ENCODE data around the gene UBASH3B.
"Not testable (repeated sequence)": the region's sequence is repeated elsewhere in the genome, so short reads cannot be mapped to it uniquely, and the experiment has no call there.

The UBASH3B gene

DNA sequence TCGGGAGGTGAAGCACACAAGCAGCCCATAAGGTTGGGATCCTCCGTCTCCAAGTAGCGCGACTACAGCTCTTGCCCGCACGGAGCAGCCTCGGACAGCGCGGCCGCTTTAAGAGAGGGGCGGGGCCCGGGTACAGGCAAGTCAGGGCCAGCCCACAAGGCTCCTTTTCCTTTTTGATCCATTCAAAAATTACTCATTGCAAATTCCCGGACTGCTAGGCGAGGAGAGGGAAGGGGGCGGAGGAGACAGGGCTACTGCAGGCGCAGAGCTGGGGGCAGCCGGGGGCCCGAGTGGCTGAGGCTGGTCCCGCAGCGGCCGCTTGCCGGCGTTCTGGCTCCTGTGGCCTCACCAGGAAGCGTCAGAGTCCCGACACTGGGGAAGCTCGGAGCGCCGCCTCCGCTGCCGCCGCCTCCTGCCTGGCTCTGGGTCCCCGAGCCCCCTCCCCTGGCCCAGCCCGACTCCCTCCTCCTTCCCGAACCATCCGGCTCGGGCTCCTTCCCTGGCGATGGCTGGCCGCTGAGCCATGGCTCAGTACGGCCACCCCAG is at the start of gene UBASH3B:
UBASH3B (plus strand) TSS at position 196 of the 546 bp plus-strand sequence; CDS start at position 524, 328 bp downstream.
- DNase-seq, result no peak

DNA sequence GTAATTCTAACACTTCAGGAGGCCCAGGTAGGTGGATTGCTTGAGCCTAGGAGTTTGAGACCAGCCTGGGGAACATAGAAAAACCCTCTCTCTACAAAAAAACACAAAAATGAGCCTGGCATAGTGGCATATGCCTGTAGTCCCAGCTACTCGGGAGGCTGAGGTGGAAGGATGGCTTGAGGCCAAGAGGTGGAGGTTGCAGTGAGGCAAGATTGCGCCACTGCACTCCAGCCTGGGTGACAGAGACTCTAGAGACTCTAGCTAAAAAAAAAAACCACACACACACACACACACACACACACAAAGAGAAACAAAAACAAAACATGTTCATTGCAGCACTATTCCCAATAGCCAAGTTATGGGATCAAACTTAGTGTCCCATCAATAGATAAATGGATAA is 48.4 kb upstream of the UBASH3B start:
- not testable (repeated sequence) for DNase-seq

DNA sequence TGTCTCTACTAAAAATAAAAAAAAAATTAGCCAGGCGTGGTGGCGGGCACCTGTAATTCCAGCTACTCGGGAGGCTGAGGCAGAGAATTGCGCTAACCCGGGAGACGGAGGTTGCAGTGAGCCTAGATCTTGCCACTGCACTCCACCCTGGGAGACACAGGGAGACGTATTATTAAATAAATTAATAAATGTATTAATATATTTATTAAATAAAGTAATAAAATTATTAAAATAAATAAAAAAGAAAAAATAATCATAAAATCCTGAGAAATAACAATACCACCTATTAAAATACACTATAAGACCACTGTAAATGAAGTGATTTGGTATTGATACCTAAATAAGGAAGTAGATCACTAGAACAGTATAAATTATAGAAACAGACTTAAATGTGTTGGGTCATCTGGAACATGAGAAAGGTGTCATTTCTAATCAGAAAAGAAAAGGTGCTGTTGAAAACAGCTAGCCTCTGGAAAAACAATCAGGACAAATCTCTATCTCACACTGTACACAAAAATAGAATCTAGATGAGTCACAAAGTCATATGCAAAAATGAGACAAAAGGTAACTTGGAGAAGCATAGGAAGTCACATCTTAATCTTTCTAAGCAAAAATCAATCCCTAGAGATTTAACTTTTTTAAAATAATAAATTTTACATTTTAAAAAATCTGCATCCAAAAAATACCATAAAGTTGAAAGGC is 43.2 kb upstream of the UBASH3B start:
- DNase-seq, result no peak

- DNase-seq, result no peak
These were observed 38.8 kb upstream of the UBASH3B start for GRCh38 chr11:122616718-122617117.

DNA sequence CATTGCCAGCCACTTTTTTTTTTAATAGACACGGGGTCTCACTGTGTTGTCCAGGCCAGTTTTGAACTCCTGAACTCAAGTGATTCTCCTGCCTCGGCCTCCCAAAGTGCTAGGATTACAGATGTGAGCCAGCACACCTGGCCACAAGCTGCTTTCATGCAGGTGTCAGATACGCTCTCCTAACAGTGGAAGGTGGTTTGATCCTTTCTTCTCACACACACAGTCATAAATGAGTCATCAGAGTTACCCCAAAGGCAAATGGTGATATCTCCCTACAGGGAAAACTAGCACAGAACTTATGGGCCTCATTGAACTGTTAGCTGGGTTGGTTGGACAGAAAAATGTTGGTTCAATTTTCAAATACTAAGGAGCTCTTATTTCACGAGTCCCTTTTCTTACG is 38.2 kb upstream of the UBASH3B start:
- no peak for DNase-seq

DNA sequence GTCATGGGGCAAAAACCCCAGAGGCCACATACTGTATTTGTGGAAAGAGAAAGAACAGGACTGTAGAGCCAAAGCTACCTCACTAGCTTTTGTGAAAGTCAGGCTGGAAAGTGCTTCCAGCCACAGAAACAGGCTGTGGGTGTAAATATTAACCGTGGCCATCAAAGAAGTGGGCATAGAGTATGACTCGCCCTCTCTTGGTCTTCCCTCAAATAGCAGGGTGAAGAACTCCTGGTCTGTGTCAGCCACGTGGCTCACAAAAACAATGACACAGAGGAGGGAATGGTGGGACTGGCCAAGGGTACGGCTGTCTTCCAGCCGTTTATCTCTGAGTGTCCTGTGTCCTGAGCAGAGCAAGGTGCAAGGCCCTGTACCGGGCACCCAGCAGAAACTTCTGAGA is 37.6 kb upstream of the UBASH3B start:
- no peak for DNase-seq

GRCh38 chr11:122618927-122619326 is 36.6 kb upstream of the UBASH3B start:
- no peak for DNase-seq

DNA sequence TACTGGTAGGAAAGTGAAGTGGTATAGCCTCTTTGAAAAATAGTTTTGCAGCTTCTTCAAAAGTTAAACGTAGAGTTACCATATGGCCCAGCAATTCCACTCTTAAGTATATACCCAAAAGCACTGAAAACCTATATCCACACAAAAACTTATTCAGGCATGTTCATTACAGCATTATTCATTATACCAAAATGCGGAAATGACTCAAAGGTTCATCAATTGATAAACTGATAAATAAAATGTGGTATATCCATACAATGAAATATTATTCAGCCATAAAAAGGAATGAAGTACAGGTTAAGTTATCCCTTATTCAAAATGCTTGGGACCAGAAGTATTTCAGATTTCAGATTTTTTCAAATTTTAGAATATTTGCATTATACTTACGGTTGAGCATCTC is 35.8 kb upstream of the UBASH3B start:
- no peak for DNase-seq

DNA sequence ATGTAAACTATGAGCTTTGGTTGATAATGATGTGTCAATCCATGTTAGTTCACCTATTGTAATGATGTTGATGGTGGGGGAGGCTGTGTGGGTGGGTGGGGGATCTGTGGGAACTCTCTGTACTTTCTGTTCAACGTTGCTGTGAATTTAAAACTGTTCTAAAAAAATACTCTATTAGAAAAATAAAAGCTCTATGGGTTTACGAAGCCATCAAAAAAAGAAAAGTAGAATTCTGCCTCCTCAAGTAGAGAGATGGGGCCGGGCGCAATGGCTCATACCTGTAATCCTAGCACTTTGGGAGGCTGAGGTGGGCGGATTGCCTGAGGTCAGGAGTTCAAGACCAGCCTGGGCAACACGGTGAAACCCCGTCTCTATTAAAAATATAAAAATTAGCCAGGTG is 30.0 kb upstream of the UBASH3B start:
- DNase-seq, result not testable (repeated sequence)

DNA sequence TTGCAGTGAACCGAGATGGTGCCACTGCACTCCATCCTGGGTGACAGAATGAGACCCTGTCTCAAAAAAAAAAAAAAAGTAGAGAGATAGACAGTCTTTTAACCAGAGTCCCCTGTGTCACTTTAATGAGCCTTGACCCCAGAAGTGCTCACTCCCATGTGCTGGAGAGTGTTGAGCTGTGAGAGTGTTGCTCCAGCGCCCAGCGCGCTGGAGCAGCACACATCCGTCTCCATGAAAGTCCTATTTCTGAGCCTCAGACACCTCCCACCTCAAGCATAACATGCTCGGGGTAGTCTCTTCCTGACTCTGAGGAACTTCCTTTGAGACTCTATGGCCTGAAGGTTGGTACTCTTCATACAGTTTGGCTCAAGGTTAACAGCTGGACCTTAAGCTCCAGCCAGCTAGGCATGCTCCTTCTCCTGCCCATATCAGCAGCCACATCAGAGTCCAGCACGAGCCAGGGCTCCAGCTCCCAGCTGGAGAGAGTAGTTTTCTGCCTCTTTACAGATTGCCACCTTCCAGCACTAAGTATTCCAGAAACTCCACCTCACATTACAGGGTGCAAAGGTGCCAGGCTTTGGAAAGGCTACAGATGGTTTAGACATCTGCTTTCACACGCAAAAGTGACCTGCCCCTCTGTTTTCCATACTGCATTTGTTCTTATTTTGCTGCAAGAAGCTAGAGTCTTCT is 29.4 kb upstream of the UBASH3B start:
- no peak for DNase-seq

DNA sequence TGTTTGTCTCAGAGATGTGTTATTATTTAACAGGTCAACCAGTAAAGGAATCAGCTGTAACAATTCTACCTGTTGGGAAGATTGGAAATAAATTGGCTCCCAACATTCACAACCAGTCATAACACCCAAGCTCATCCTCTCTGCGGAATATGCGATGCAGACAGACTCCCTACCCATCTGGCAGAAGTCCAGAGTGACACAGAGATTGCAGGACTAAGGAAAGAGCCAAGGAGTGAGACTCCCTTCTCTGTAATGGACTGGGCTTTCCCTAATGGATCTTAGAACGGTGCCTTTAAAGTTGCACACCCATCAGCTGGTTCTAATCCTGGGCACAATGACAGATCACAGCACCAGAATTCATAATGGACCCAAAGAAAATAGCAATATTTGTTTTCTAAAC is 27.8 kb upstream of the UBASH3B start:
- DNase-seq, result no peak

DNA sequence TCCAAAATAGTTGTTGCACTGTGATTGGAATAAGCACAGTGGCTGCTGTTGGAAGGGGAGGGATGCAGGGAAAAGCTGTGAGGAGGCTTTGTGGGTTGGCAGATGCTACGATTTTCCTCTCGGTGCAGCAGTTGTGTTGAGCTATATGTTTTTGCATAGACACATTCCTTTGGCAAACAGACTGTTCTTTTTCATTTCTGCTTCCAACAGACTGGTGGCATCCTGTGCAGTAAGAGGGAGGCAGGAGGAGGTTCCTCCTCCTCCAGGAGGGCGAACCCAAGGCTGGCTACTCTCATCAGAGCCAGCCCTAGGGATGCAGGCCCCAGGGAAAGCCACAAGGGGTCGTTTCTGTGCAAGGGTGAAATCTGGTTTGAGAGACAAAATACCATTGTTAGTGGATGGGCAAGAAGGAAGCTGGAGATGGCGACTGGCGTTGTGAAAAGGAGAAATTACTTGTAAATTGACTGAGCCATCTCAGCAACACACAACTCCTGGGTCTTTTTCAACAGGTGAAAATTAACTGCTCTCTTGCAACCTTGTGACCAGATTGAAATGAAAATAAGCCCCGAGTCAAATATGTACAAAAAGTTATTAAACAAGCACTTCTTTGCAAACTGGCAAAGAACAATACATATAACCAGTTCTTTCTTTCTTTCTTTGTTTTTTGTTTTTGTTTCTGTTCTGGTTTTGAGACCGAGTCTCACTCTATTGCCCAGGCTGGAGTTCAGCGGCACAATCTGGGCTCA is 26.5 kb upstream of the UBASH3B start:
- peak; percentile 16 for DNase-seq

DNA sequence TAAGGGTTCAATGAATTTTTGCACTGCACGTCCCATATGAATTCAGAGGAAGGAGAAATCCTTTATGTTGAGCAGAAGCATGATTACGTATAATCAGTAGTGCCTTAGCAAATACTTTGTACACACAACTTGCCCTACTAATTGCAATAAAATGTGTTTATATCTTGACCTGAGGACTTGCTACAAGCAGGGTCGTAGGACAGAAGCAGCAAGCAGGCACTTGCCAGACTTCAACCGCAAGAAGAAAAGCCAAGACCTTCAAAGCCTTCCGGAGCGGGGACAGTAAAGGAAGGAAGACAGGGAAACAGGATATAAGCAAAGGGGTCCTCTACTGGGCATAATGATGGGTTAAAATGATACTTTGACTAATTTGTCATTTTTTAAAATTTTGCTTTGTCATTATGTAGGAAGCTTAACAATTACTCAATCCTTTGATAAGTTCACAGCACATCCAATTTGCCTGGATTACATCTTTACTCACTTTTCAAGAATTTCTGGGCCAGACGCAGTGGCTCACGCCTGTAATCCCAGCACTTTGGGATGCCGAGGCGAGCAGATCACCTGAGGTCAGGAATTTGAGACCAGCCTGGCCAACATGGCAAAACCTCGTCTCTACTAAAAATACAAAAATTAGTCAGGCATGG is 23.2 kb upstream of the UBASH3B start:
- no peak for DNase-seq

- DNase-seq, result peak; percentile 25
These were observed 22.2 kb upstream of the UBASH3B start for GRCh38 chr11:122633219-122633829.

- no peak for DNase-seq
These were observed 21.0 kb upstream of the UBASH3B start for GRCh38 chr11:122634501-122634900.

GRCh38 chr11:122637541-122637940 is 18.0 kb upstream of the UBASH3B start:
- DNase-seq, result no peak

DNA sequence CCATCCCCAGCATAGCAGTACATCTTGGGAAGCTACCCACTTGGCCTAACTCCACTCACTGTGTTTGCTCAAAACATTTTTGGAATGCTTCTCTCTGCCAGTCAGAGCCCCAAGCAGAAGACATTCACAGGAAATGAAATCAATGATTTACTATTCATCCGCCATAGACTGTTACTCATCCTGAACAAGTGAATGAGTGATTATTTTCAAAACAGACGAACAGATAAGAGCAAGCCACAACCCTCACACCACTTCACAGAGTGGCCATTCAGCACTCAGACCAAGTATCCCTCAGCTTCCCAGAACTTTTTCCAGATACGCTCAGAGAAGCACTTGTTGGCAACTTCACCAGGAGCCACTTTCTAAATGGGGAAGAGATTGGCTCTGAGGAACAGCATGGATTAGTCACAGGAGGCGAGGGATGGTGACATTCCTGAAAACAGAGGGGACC is 13.0 kb upstream of the UBASH3B start:
- no peak for DNase-seq

DNA sequence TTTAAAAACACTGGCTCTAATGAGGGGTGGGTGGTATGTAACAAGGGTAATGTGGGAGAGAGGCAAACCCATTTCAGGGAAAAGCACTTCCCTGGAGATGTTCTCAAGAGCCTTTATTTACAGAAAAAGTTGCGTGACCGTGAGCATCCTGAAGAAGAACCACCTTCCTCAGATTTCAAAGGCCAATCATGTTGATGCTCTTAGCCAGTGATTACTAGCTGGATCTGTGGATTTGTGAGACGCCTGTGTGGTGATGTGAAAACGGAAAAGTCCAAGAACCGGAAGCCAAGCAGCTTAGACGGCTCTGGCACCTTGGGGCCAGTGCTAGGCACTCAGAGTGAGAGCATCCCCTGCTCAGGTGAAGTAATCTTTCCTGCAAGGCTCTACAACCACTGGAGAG is 12.6 kb upstream of the UBASH3B start:
- DNase-seq, result no peak

DNA sequence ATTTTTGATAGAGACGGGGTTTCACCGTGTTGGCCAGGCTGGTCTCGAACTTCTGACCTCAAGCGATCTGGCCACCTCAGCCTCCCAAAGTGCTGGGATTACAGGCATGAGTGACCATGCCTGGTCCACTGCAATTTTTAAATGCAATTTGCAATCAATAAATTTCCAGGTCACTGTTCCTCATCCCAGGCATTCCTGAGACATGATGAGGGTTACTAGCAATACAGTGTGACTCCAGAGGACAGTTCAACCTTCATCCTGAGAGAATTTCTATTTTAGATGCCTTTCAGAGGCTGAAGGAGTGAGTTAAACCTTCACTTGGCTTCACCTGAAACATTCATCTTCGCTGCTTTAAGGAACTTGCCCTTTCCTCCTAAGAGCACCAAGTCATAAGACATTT is 9.7 kb upstream of the UBASH3B start:
- DNase-seq, result no peak

- DNase-seq, result no peak
These were observed 8.8 kb upstream of the UBASH3B start for GRCh38 chr11:122646549-122647340.

GRCh38 chr11:122647736-122648275 is 7.7 kb upstream of the UBASH3B start:
- DNase-seq, result no peak
